Measurements from ENCODE around the gene SNCAIP. TPM values are rescaled to one million over a fixed set of nuclear protein-coding genes. Genes with fewer than 3 reads are reported as not detected.
A peak's percentile ranks its signal among the peaks of the same experiment; 100 is the strongest.
"Not testable (repeated sequence)": the region's sequence is repeated elsewhere in the genome, so short reads cannot be mapped to it uniquely, and the experiment has no call there.

Gene SNCAIP
- total RNA-seq, 4 donors from 2014 or later = 0.82 to 2.2 (median 1.6) TPM; not detected in 1

- DNase-seq = no peak
- Histone ChIP-seq H3K4me1 (peaks cover 0 to 11% (median 0%) of the 10 kb centered on the region in 4 donors), H3K27me3 (no peaks in the 10 kb centered on the region), H3K4me3 (no peak overlapping the region), H3K9me3 (no peaks in the 10 kb centered on the region), H3K27ac (no peak overlapping the region), H3K36me3 (no peaks in the 10 kb centered on the region)
- intact Hi-C loops (cut with DNase I; ENCODE audit: low total_unique reads) = no loop called here
- in situ Hi-C loops (cut with MboI; ENCODE audit: low pct_ligation_motif_present in 1 of 4, low pct_unique_long_range_greater_than_20kb in 1 of 4, low sequenced_read_pairs in 3 of 4) = no loop called here
- WGBS, 2 donors (ENCODE audit: low coverage in 1 of 2) = 82 to 97% methylated on average over 2 of the region's 2 CpGs
- TF ChIP-seq EP300 (IDR thresholded peaks at IDR 0.05; ENCODE audit: low read depth) (no peak), POLR2AphosphoS5 (IDR thresholded peaks at IDR 0.05) (no peak), POLR2A (IDR thresholded peaks at IDR 0.05) (no peak), CTCF (IDR thresholded peaks at IDR 0.05) (no peak)
These were observed 173.2 kb downstream of the SNCAIP start for GRCh38 chr5:122485226-122485625.

GRCh38 chr5:122486616-122487015, 174.6 kb downstream of the SNCAIP start:
- intact Hi-C loops (cut with DNase I; ENCODE audit: low total_unique reads); H3K4me3 ChIP-seq; H3K27ac ChIP-seq; H3K27me3 ChIP-seq; in situ Hi-C loops (cut with MboI; ENCODE audit: low pct_ligation_motif_present in 1 of 4, low pct_unique_long_range_greater_than_20kb in 1 of 4, low sequenced_read_pairs in 3 of 4); H3K4me1 ChIP-seq; H3K9me3 ChIP-seq; H3K36me3 ChIP-seq: not testable (repeated sequence)
- peak in 1 of 3 donors; percentile 39 for TF ChIP-seq POLR2AphosphoS5 (IDR thresholded peaks at IDR 0.05)
- 82 to 91% methylated on average over 3 to 6 of the region's 6 CpGs for WGBS, 2 donors (ENCODE audit: low coverage in 1 of 2)
- DNase-seq = peak; percentile 70

- Histone ChIP-seq H3K9me3 (no peaks in the 10 kb centered on the region), H3K27ac (no peak overlapping the region), H3K36me3 (no peaks in the 10 kb centered on the region), H3K4me3 (no peak overlapping the region), H3K4me1 (peaks cover 0 to 3% (median 0%) of the 10 kb centered on the region in 4 donors), H3K27me3 (no peaks in the 10 kb centered on the region)
- in situ Hi-C loops (cut with MboI; ENCODE audit: low pct_ligation_motif_present in 1 of 4, low pct_unique_long_range_greater_than_20kb in 1 of 4, low sequenced_read_pairs in 3 of 4) (loop anchor here in 1 of 4 donors (10.0 kb wide), 1 partner anchor 296 kb away; no protein-coding TSS in a partner anchor), intact Hi-C loops (cut with DNase I; ENCODE audit: low total_unique reads) (loop anchor here (10.0 kb wide), 1 partner anchor 296 kb away; no protein-coding TSS in a partner anchor)
- no peak for TF ChIP-seq POLR2AphosphoS5 (IDR thresholded peaks at IDR 0.05)
- 79 to 86% methylated on average over 5 of the region's 5 CpGs for WGBS, 2 donors (ENCODE audit: low coverage in 1 of 2)
- DNase-seq = no peak
These were observed 178.7 kb downstream of the SNCAIP start for GRCh38 chr5:122490718-122491117.

- WGBS, 2 donors (ENCODE audit: low coverage in 1 of 2) = 33 to 63% methylated on average over 1 to 3 of the region's 3 CpGs
These were observed 180.6 kb downstream of the SNCAIP start for GRCh38 chr5:122492675-122493074.

More at GRCh38 chr5:122492675-122493074, 180.6 kb downstream of the SNCAIP start:
- in situ Hi-C loops (cut with MboI; ENCODE audit: low pct_ligation_motif_present in 1 of 4, low pct_unique_long_range_greater_than_20kb in 1 of 4, low sequenced_read_pairs in 3 of 4) = loop anchor here in 1 of 4 donors (10.0 kb wide), 1 partner anchor 298 kb away; no protein-coding TSS in a partner anchor
- no peaks in the 10 kb centered on the region for H3K4me1 ChIP-seq
- intact Hi-C loops (cut with DNase I; ENCODE audit: low total_unique reads) = loop anchor here (10.0 kb wide), 1 partner anchor 298 kb away; no protein-coding TSS in a partner anchor
- TF ChIP-seq EP300 (IDR thresholded peaks at IDR 0.05; ENCODE audit: low read depth) (no peak), CTCF (IDR thresholded peaks at IDR 0.05) (peak in 3 of 5 experiments; percentile 11 to 19 (median 15)), POLR2AphosphoS5 (IDR thresholded peaks at IDR 0.05) (no peak), POLR2A (IDR thresholded peaks at IDR 0.05) (no peak)
- DNase-seq = no peak
- H3K36me3 ChIP-seq = no peaks in the 10 kb centered on the region
- H3K27ac ChIP-seq = no peak overlapping the region
- H3K4me3 ChIP-seq = no peak overlapping the region
- no peaks in the 10 kb centered on the region for H3K27me3 ChIP-seq
- H3K9me3 ChIP-seq = no peaks in the 10 kb centered on the region

Measured in transverse colon (tissue), 4 donors.